HAP-1 (cell line): ENCODE results near the gene MRPL19.

Experiments used
- DNase-seq, 2 experiments: peaks; one replicate each; pipeline ENCODE4 v3.0.0-alpha.2; 2016 to 2020; ENCODE audit warnings: low spot score in 2 of 2
- H3K27me3 ChIP-seq: fragments of 250-450 bp; sonication (Bioruptor Pico); 2 replicates; pipeline ENCODE4 v1.5.1; 2020; ENCODE audit warnings: low read depth, mild to moderate bottlenecking, moderate library complexity
- H3K36me3 ChIP-seq: fragments of 250-450 bp; sonication (Bioruptor Pico); replicated peaks from 2 replicates; pipeline ENCODE4 v1.5.1; 2020; ENCODE audit warnings: mild to moderate bottlenecking
- H3K4me1 ChIP-seq: fragments of 250-450 bp; sonication (Bioruptor Pico); 2 replicates; pipeline ENCODE4 v1.5.1; 2020; ENCODE audit warnings: mild to moderate bottlenecking
- H3K4me3 ChIP-seq: fragments of 250-450 bp; sonication (Bioruptor Pico); 2 replicates; pipeline ENCODE4 v1.5.1; 2020; ENCODE audit warnings: mild to moderate bottlenecking, moderate library complexity
- H3K9me3 ChIP-seq: fragments of 250-450 bp; sonication (Bioruptor Pico); 2 replicates; pipeline ENCODE4 v1.5.1; 2020; ENCODE audit warnings: mild to moderate bottlenecking, moderate library complexity
- in situ Hi-C: fragments of 300-500 bp; cut with MboI; formaldehyde crosslinking; loops from 3 replicates; pipeline ENCODE4 v1.14.3; 2020; ENCODE audit warnings: low sequenced_read_pairs, inconsistent platforms, mixed read lengths

Gene MRPL19

DNA sequence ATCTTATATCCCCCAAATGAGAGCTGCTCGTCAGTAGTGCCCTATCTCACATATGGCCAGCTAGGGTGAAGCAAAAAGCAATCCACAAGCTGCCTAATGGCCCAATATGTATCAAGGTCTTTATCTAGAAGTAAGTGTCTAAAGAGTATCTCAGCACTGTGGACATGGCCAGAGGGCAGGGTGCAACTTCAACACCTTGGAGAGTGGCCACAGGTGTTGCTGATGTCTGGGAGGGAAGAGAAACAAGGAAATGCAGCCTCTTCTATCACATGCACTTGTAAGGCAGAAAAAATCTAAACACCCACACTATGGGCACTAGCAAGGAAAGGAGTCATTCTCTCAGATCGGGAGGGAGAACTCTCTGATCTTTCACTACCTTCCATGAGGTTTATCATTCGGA lies 23.7 kb upstream of the MRPL19 start:
- peaks cover 3% of the 10 kb centered on the region; the same call in 1 of the 2 replicates for H3K27me3 ChIP-seq
- H3K36me3 ChIP-seq, result no peaks in the 10 kb centered on the region
- H3K4me3 ChIP-seq, result no peak overlapping the region
- H3K9me3 ChIP-seq, result no peaks in the 10 kb centered on the region
- no peak for DNase-seq
- in situ Hi-C loops, result loop anchor here (25.0 kb wide), 1 partner anchor 436 kb away; the partner anchor contains the start of gene TACR1
- H3K4me1 ChIP-seq, result no peaks in the 10 kb centered on the region

DNA sequence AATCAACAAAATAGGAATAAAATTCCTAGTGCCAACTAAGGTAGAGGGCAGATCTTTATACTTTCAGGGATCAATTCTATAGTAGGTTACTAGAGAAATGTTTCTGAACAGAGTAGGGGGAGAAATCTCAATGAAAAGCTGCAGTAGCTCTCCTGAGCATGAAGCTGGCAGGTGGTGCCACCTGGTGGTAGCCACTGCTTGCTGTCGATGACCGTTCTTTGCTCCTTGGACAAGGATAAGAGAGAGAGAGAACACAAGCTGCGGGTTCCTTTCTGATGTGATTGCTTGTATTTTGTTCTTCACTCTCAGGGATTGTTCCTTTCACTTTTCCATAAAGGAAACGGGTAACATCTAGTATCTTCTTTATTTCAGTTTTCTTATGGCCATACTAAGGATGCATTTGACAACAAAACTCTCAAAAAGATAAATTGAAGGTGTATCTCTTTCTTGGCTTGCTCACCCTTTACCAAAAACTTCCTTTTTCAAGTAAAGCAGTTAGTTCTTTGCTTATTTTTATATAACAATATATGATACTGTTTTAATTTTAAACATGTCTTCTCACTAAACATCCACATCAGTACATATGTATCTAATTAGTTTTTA lies 18.6 kb upstream of the MRPL19 start:
- H3K9me3 ChIP-seq, result no peaks in the 10 kb centered on the region
- no peak overlapping the region for H3K4me3 ChIP-seq
- H3K4me1 ChIP-seq, result no peaks in the 10 kb centered on the region
- H3K27me3 ChIP-seq, result peaks cover 7% of the 10 kb centered on the region; the same call in 1 of the 2 replicates
- in situ Hi-C loops, result no loop called here
- H3K36me3 ChIP-seq, result no peaks in the 10 kb centered on the region
- DNase-seq, result peak; percentile 74 to 87

DNA sequence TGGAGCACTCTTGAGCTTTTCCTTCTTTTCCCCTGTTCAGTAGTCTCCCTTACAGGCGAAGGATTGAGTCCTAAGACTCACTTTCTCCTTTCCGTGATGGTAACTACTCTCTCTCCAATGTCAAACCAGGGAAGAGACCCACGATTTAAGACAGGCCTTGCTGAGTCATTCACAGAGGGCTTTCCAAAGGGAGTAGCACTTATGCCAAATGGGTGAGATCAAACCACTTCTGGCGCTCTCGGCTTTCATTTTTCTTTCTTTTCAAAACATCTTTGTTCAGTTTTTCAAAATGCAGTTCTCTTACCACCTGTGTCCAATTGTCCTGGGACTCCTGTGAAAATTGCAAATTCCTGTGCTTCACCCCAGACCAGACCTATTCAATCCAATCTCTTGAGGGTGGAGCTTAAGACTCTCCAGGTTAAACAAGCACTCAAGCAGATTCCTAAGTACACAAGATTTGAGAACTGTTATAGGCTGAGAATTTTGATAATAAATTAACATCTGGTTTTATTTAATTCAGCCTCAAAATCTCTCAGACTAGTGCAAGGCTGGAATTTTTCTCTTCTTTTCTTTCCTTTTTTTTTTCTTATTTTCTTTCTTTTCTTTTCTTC lies 14.4 kb upstream of the MRPL19 start:
- no peaks in the 10 kb centered on the region for H3K36me3 ChIP-seq
- no peaks in the 10 kb centered on the region for H3K9me3 ChIP-seq
- H3K4me3 ChIP-seq, result no peak overlapping the region
- H3K27me3 ChIP-seq, result 0 out of 2 replicates have a peak, but pooled peaks cover 4% of the 10 kb centered on the region
- no peak for DNase-seq
- in situ Hi-C loops, result no loop called here
- no peaks in the 10 kb centered on the region for H3K4me1 ChIP-seq

DNA sequence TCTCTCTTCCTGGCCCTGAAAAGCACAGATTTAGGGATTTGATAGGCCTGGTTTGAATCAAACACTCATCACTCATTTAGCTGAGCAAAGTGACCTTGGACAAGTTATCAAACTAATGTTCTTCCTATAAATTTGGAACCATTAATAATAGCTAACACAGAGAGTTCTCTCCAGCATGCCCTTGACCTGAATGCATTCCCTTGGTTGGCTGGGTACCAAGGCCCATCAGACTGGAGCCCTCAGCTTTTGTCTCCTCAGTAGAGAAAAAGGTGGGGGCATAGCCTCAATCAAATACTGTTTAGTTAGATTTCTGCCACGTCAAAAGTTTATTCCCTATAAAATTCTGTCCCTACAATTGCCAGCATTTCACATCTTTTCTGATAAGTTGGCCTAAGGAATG lies 13.8 kb upstream of the MRPL19 start:
- Histone ChIP-seq H3K27me3 (peaks cover 5% of the 10 kb centered on the region; the same call in 1 of the 2 replicates), H3K4me3 (no peak overlapping the region), H3K4me1 (no peaks in the 10 kb centered on the region), H3K9me3 (no peaks in the 10 kb centered on the region), H3K36me3 (no peaks in the 10 kb centered on the region)
- in situ Hi-C loops, result no loop called here
- no peak for DNase-seq

DNA sequence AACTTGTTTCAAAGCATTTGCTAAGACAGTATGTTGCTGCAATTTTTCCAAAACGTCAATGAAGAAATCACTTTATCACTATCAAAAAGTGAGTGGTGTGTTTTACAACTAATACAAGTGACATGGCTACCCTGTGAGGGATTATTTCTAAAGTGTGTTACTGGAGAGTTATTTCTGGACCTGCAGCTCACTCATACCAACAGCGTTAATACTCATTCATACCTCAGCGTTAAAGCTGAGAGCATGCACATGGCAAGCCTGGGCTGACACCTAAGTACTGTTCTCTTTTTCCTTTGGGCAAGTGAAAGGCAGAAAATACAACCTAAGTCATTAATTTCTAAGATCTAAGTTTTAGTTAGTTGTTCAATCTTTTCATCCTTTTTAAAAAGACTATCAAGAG lies 13.0 kb upstream of the MRPL19 start:
- in situ Hi-C loops, result no loop called here
- no peak for DNase-seq
- Histone ChIP-seq H3K4me3 (no peak overlapping the region), H3K4me1 (no peaks in the 10 kb centered on the region), H3K27me3 (peaks cover 11% of the 10 kb centered on the region), H3K36me3 (no peaks in the 10 kb centered on the region), H3K9me3 (no peaks in the 10 kb centered on the region)

DNA sequence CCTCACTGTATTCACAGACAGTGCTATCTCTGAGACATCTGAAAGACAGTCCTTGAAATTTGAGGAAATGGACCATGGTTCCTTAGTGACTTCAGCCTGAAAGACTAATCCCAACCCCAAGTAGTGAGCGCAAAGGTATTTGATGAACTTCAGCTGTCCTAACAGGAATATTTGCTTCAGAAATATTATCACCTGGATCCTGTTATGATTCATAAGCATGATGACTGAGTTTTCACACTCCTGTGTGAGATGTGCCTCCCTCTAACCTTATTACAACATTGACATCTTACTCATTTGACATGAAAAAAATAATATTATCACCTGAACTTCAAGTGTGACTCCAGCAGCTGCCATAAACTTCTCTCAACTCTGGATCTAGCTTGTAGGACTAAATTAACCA lies 11.6 kb upstream of the MRPL19 start:
- H3K27me3 ChIP-seq, result peaks cover 16% of the 10 kb centered on the region
- H3K4me3 ChIP-seq, result no peak overlapping the region
- H3K9me3 ChIP-seq, result no peaks in the 10 kb centered on the region
- no peaks in the 10 kb centered on the region for H3K4me1 ChIP-seq
- DNase-seq, result no peak
- no peaks in the 10 kb centered on the region for H3K36me3 ChIP-seq
- in situ Hi-C loops, result no loop called here

DNA sequence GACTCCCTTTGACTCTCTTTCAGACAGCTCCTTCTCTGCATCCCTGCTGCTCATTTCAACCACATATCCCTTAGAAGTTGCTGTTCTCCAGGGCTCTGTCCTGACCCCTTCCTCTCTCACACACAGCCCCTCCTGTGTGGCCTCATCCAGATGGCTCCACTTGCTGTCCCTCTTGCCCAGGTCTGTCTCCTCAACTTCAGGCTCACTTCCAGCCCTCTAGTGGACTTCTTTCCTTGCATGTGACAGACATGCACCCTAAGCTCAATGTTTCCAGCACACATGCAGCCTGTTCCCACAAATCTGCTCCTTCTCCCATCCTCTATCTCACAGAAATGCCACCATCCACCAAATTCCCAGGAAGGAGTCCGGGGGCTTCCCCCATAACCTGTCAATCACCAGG lies 9.0 kb upstream of the MRPL19 start:
- H3K4me3 ChIP-seq, result no peak overlapping the region
- DNase-seq, result no peak
- H3K9me3 ChIP-seq, result no peaks in the 10 kb centered on the region
- H3K4me1 ChIP-seq, result no peaks in the 10 kb centered on the region
- no peaks in the 10 kb centered on the region for H3K36me3 ChIP-seq
- peaks cover 16% of the 10 kb centered on the region for H3K27me3 ChIP-seq
- in situ Hi-C loops, result no loop called here

DNA sequence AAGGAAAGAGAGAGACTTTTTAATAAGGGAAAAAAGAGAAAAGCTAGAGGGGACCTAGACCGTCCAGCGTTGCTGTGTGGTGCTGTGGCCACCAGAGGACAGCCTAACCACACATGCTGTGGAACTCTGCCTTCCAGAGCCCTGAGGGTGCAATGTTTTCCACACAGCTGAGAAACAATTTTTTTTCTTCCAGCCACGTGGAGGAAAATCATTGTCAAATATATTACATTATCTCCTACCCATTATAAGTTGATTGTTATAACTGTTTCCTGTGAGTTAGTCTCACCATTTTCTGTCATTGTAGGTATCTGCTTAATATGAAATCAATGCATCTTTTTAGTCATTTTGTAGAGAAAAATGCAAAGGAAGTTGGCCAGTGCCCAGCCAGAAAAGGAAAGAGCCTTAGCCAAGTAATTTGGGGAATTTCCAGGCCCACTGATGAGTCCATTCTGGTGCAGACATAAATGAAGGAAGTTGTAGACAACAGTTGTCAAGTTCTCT lies 5.9 kb upstream of the MRPL19 start:
- peaks cover 16% of the 10 kb centered on the region for H3K27me3 ChIP-seq
- no peak overlapping the region for H3K4me3 ChIP-seq
- peak; percentile 52 to 80 for DNase-seq
- H3K9me3 ChIP-seq, result no peaks in the 10 kb centered on the region
- H3K4me1 ChIP-seq, result no peaks in the 10 kb centered on the region
- H3K36me3 ChIP-seq, result no peaks in the 10 kb centered on the region
- in situ Hi-C loops, result no loop called here

DNA sequence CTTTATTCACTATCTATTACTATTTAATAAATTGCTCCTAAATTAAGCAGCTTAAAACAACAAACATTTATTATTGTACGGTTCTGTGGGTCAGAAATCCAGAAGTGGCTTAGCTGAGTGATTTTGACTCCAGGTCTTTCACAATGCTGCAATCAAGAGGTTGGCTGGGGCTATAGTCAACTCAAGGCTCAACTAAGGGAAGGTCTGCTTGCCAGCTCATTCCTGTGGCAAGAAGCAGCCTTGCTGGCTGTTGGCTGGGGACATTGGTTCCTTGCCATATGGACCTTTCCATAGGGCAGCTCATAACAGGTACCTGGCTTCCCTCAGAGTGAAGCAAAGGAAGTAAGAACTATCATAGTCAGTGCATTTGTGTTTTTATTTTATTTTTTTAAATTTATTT lies 5.0 kb upstream of the MRPL19 start:
- peaks cover 6% of the 10 kb centered on the region for H3K4me1 ChIP-seq
- H3K36me3 ChIP-seq, result no peaks in the 10 kb centered on the region
- peaks cover 16% of the 10 kb centered on the region for H3K27me3 ChIP-seq
- in situ Hi-C loops, result no loop called here
- DNase-seq, result no peak
- H3K4me3 ChIP-seq, result no peak overlapping the region
- no peaks in the 10 kb centered on the region for H3K9me3 ChIP-seq

DNA sequence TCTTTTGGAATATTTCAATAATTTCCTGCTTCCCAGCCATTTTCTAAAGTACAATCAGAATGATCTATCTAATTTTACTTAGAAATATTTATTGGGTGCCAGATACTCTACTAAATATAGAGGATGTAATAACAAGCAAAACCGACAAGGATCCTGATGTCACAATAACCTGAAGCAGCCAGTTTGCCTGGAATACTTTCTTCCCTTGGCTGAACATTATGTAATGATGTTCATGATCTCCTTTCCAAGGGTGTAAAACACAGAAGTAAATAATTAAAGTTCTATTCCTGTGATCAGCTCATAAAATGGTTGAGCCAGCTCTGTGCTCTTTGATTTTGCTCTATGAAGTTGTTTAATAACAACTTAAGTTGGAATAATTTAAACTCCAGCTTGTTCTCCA lies 2.6 kb upstream of the MRPL19 start:
- Histone ChIP-seq H3K9me3 (no peaks in the 10 kb centered on the region), H3K4me3 (no peak overlapping the region), H3K4me1 (peaks cover 15% of the 10 kb centered on the region), H3K27me3 (peaks cover 4% of the 10 kb centered on the region; the same call in 1 of the 2 replicates), H3K36me3 (peaks cover 11% of the 10 kb centered on the region)
- in situ Hi-C loops, result no loop called here
- no peak for DNase-seq

DNA sequence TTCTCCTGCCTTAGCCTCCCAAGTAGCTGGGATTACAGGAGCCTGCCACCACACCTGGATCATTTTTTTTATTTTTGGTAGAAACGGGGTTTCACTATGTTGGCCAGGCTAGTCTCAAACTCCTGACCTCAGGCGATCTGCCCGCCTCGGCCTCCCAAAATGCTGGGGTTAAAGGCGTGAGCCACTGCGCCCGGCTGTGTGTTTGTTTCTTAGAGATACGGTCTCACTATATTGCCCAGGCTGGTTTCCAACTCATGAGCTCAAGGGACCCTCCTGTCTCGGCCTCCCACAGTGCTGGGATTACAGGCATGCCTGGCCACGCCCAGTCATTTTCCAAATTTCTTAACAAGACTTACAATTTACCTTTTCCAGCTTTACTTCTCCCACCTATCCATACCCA lies 940 bp upstream of the MRPL19 start:
- in situ Hi-C loops, result no loop called here
- no peak for DNase-seq
- no peaks in the 10 kb centered on the region for H3K9me3 ChIP-seq
- no peak overlapping the region; the same call in 1 of the 2 replicates for H3K4me3 ChIP-seq
- H3K36me3 ChIP-seq, result peaks cover 26% of the 10 kb centered on the region
- H3K27me3 ChIP-seq, result no peaks in the 10 kb centered on the region
- H3K4me1 ChIP-seq, result peaks cover 17% of the 10 kb centered on the region

DNA sequence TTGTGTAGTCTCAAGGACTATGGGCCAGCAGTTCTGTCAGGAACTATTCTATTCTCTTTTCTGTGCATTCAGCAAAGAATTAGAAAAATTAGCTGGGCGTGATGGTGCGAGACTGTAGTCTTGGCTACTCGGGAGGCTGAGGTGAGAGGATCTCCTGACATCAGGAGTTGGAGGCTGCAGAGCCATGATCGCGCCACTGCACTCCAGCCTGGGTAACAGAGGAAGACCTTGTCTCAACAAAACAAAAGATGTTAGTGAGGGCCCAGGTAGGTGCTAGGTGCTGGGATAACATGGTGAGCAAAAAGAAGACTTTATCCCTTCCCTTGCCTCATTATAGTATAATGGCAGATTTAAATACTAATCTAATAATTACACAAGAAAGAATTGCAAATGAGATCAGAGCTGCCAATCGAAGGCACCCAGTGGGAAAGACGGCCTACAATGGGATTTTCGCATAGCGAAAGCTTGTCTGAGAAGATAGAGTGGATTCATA lies 447 bp upstream of the MRPL19 start:
- no peaks in the 10 kb centered on the region for H3K27me3 ChIP-seq
- H3K4me1 ChIP-seq, result peaks cover 17% of the 10 kb centered on the region
- in situ Hi-C loops, result no loop called here
- H3K9me3 ChIP-seq, result no peaks in the 10 kb centered on the region
- H3K36me3 ChIP-seq, result peaks cover 31% of the 10 kb centered on the region
- no peak for DNase-seq
- peak overlapping the region; percentile 96 for H3K4me3 ChIP-seq

DNA sequence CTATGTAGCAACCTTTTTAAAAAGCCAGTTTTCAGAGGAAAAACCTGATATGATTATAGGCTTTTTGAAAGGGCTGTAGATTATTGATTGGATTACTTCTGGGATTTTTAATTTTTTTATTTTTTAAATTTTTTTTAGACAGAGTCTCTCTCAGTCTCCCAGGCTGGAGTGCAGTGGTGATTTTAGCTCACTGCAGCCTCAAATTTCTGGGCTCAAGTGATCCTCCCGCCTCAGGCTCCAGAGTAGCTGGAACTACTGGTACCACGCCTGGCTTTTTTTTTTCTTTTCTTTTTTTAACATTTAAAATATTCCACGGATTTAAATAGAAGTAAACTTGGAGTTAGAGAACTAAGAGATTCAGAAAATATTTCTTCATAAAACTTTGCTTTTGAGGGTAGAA lies 1.2 kb downstream of the MRPL19 start:
- peak in 1 of 2 experiments; percentile 24 for DNase-seq
- peaks cover 47% of the 10 kb centered on the region for H3K36me3 ChIP-seq
- no peaks in the 10 kb centered on the region for H3K9me3 ChIP-seq
- peaks cover 17% of the 10 kb centered on the region for H3K4me1 ChIP-seq
- in situ Hi-C loops, result no loop called here
- H3K4me3 ChIP-seq, result peak overlapping the region; percentile 96
- H3K27me3 ChIP-seq, result no peaks in the 10 kb centered on the region

DNA sequence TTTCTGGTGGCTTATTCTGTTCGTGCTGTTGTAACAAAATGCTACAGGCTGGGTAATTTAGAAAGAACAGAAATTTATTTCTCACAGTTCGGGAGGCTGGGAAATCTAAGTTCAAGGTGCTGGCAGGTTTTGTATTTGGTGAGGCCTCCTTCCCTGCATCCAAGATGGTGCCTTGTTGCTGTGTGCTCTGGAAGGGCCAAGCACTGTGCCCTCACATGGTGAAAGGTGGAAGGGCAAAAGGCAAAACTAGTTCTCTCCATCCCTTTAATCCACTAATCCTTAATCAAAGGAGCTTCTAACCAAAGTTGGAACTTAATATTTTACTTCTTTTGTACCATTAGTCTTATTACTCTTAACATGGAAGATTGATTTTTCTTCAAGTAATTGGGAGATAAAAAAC lies 7.4 kb downstream of the MRPL19 start:
- Histone ChIP-seq H3K4me1 (peaks cover 2% of the 10 kb centered on the region; the same call in 1 of the 2 replicates), H3K9me3 (no peaks in the 10 kb centered on the region), H3K4me3 (no peak overlapping the region), H3K27me3 (no peaks in the 10 kb centered on the region), H3K36me3 (peaks cover 90% of the 10 kb centered on the region)
- no peak for DNase-seq
- in situ Hi-C loops, result no loop called here
